GM15510 (cell line): ENCODE results near the gene MRPS16.

ENCODE experiments used
- POLR2A ChIP-seq: IDR thresholded peaks from 3 replicates; pipeline ENCODE4 v1.6.1; 2011; ENCODE audit warnings: borderline replicate concordance; ENCODE audit not compliant: insufficient read length; ENCODE audit errors: extremely low read depth

MRPS16 gene

GRCh38 chr10:73252445-73253224 lies at the start of gene MRPS16:
TSS of gene MRPS16 (minus strand) at chr10:73252644. CDS start at chr10:73252482, 162 bp downstream.
- TF ChIP-seq POLR2A: peak; percentile 96

- TF ChIP-seq POLR2A: no peak
Measured at GRCh38 chr10:73296946-73297345, 44.5 kb upstream of the MRPS16 start.

GRCh38 chr10:73293461-73293860 lies 41.0 kb upstream of the MRPS16 start:
- no peak for TF ChIP-seq POLR2A

GRCh38 chr10:73289958-73290357 lies 37.5 kb upstream of the MRPS16 start:
- no peak for TF ChIP-seq POLR2A

GRCh38 chr10:73287441-73287840 lies 35.0 kb upstream of the MRPS16 start:
- no peak for TF ChIP-seq POLR2A

- no peak for TF ChIP-seq POLR2A
Measured at GRCh38 chr10:73281097-73281496, 28.7 kb upstream of the MRPS16 start.

GRCh38 chr10:73264423-73264822 lies 12.0 kb upstream of the MRPS16 start:
- no peak for TF ChIP-seq POLR2A

- TF ChIP-seq POLR2A: no peak
Measured at GRCh38 chr10:73263693-73264347, 11.4 kb upstream of the MRPS16 start.

- TF ChIP-seq POLR2A: no peak
Measured at GRCh38 chr10:73262880-73263555, 10.6 kb upstream of the MRPS16 start.

GRCh38 chr10:73262105-73262730 lies 9.8 kb upstream of the MRPS16 start:
- TF ChIP-seq POLR2A: no peak

GRCh38 chr10:73261362-73261995 lies 9.0 kb upstream of the MRPS16 start:
- no peak for TF ChIP-seq POLR2A

GRCh38 chr10:73253225-73253555 lies 746 bp upstream of the MRPS16 start:
- no peak for TF ChIP-seq POLR2A

- TF ChIP-seq POLR2A: no peak
Measured at GRCh38 chr10:73251683-73252444, 580 bp downstream of the MRPS16 start.

GRCh38 chr10:73248259-73248724 lies 4.2 kb downstream of the MRPS16 start:
- no peak for TF ChIP-seq POLR2A
